HG03159 (cell line): Measurements from ENCODE around the gene IGF2BP2.
"Not testable (repeated sequence)": the region's sequence is repeated elsewhere in the genome, so short reads cannot be mapped to it uniquely, and the experiment has no call there.

ENCODE experiments used
- ATAC-seq: cut with Tn5 transposase; IDR thresholded peaks from one replicate; pipeline ENCODE4 v1.9.1; 2021; ENCODE audit warnings: mild to moderate bottlenecking, moderate library complexity; ENCODE audit not compliant: unreplicated experiment

Gene IGF2BP2

GRCh38 chr3:185768578-185768982 lies 56.3 kb downstream of the IGF2BP2 start:
- not testable (repeated sequence) for ATAC-seq

GRCh38 chr3:185767002-185767688 lies 57.7 kb downstream of the IGF2BP2 start:
- ATAC-seq, result no peak

DNA sequence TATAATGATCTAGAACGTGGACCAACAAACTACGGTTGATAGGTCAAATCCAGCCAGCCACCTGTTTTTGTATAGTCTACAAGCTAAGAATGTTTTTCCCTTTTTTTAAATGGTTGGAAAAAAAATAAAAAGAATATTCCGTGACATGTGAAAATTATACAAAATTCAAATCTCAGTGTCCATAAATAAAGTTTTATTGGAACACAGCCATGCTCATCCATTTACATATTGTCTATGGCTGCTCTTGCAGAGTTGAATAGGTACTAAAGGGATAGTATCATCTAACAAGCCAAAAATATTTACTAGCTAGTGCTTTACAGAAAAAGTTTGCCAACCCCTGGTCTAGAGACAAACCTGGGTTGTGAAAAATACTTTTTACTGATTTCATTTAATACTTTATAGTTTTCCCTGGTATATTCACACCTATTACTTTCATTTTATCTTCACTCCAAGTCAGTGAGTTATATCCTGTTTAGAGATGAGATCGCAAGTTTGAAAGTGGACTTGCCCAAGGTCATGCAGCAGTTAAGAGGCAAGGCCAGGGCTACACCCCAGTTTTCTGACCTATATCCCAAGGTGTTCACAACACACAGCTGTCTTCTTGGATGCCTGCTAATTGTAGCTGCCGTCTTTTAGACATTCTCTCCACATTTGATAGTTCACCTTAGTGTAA lies 58.4 kb downstream of the IGF2BP2 start:
- ATAC-seq, result no peak

GRCh38 chr3:185764980-185765370 lies 59.9 kb downstream of the IGF2BP2 start:
- no peak for ATAC-seq

- ATAC-seq, result no peak
These were observed 60.5 kb downstream of the IGF2BP2 start for GRCh38 chr3:185764163-185764979.

DNA sequence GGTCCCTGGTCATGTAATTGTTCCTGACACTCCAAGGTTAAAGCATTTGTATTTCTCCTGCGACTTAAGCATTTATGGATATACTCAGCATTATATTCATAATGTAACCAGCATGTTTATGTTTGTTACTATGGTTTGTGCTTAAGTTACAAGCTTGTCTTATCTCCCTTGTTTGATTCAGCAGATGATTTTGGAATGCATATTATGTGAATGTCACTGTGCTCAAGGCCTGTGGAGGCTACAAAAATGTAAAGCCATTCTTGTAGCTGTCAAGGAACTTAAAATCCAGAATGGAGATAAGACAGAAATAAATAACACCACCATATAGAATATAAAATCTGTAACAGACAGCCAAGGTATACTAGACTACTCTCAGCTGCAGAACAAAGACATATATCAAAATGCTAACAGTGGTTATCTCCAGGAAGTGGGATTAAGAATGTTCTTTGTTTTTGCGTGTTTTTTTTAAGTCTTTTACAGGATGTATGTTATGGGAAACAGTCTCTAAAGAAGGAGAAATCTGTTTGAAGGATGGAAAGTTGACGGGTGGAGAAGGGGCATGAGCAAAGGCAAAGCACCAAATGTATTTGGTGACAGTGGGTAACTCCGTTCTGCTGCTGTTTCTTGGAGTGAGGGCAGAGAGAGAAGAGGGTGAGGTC lies 61.4 kb downstream of the IGF2BP2 start:
- ATAC-seq, result no peak

- no peak for ATAC-seq
These were observed 64.3 kb downstream of the IGF2BP2 start for GRCh38 chr3:185760550-185760949.

- ATAC-seq, result no peak
These were observed 64.8 kb downstream of the IGF2BP2 start for GRCh38 chr3:185760088-185760487.

- no peak for ATAC-seq
These were observed 65.3 kb downstream of the IGF2BP2 start for GRCh38 chr3:185759512-185759911.

DNA sequence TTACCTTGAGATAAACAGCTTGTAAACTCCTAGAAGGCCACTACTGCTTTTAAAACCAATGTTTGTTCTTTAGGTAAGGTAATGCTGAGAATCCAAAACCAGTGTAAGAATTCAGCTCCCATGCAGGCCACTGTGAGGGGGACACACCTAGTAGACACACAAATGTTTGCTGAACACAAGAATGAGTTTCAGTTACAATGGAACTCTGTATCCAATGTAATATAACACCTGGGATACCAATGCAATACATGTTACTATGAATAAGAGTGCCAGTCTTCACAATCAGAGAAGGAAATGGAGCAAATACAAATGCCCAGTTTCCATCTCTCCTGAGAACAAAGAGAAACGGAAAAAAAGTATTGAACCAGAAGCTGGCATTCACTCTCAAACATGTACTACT lies 65.9 kb downstream of the IGF2BP2 start:
- ATAC-seq, result no peak

GRCh38 chr3:185757176-185757575 lies 67.7 kb downstream of the IGF2BP2 start:
- no peak for ATAC-seq

- no peak for ATAC-seq
These were observed 68.4 kb downstream of the IGF2BP2 start for GRCh38 chr3:185756477-185756876.

DNA sequence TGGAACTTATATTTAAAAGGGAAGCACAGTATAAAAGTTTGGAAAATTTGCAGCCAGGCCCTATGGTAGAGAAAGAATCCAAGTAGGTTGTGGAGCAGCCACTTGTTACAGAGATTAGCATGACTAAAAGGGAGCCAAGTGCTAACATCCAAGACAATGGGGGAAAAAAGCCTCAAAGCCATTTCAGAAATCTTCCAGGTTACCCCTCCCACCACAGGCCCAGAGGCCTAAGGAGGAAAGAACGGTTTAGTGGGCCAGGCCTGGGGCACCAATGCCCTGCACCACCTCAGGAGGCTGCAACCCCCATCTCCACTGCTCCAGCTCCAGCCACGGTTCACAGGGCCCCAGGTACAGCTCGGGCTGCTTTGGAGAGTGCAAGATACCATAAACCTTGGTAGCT lies 69.9 kb downstream of the IGF2BP2 start:
- ATAC-seq, result no peak

GRCh38 chr3:185753354-185753753 lies 71.5 kb downstream of the IGF2BP2 start:
- ATAC-seq, result no peak

GRCh38 chr3:185750702-185751101 lies 74.1 kb downstream of the IGF2BP2 start:
- no peak for ATAC-seq

DNA sequence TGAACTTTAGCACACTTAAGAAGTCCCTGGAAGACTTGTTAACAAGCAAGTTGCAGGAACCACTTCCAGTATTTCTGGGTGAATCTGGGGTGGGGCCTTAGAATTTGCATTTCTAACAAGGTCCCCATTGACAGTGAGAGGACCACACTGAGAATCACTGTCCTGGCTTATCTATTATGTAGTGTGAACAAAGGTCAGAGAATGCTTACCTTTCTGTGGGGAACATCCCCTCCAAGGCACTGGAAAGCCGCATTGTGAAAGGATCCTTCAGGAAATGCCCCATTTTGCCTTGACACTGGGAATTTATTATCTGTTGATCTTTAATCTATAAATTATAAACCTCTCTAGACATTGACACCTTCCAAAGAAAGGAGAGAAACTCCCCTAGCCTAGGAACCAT lies 74.8 kb downstream of the IGF2BP2 start:
- ATAC-seq, result no peak

GRCh38 chr3:185746470-185746869 lies 78.4 kb downstream of the IGF2BP2 start:
- ATAC-seq, result no peak

GRCh38 chr3:185744997-185745843 lies 79.6 kb downstream of the IGF2BP2 start:
- no peak for ATAC-seq

DNA sequence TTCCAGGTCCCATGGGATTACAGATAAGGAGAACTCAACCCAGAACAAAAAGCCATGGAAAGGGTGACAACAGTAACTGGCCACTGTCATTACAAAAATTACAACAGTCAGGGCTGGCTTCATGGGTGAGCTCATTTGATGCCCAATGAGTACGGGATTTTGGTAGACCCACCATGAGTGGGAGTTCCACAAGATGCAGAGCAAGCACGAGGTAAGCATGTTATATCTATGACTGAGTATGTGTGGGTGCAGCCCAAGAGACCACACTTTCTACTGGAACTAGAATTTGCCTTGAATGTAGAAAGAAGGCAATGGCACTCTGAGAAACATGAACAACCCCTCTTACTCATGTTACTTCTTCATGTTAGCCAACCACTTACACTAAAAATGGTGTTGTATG lies 83.3 kb downstream of the IGF2BP2 start:
- no peak for ATAC-seq

DNA sequence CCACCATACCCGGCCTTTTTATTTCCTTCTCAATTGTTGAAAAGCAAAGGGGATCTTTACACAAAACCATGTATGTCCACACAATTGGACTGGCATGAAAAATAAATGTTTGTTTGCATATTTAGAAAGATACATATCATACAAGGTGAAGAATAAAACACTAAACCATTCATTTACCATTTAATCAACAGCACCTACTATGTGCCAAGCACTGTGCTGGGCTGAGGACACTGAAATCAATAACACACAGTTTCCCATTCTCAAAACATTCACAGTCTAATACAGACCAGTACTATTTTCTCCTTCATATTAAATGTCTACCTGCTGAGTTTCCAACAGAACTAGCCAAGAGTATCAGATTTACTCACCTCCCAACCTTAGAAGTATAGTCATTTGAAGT lies 84.7 kb downstream of the IGF2BP2 start:
- ATAC-seq, result no peak
